SK-N-SH treated with all-trans-retinoic acid at 6 μM for 48 hours (cell line): Measurements from ENCODE around the gene VSIG10L.

ENCODE experiments used
- ATAC-seq: fragments of 200-7000 bp; cut with Tn5 transposase; 3 replicates; pipeline ENCODE4 v1.9.1; 2020; ENCODE audit warnings: mild to moderate bottlenecking, moderate library complexity
- ARNTL ChIP-seq: fragments of 450-650 bp; formaldehyde crosslinking; IDR thresholded peaks from 2 replicates; pipeline ENCODE4 v1.5.0; 2020; ENCODE audit warnings: low read depth, mild to moderate bottlenecking, moderate library complexity, borderline replicate concordance
- BACH2 ChIP-seq: fragments of 250-450 bp; sonication (Bioruptor Pico); IDR thresholded peaks from 2 replicates; pipeline ENCODE4 v1.9.0; 2021; ENCODE audit warnings: mild to moderate bottlenecking, borderline replicate concordance
- CREB5 ChIP-seq: fragments of 250-450 bp; sonication (Bioruptor Pico); IDR thresholded peaks from 2 replicates; pipeline ENCODE4 v1.5.1; 2020; ENCODE audit warnings: low read depth, mild to moderate bottlenecking, moderate library complexity
- CSDC2 ChIP-seq: fragments of 250-450 bp; sonication (Bioruptor Pico); IDR thresholded peaks from 2 replicates; pipeline ENCODE4 v1.5.0; 2020; ENCODE audit warnings: mild to moderate bottlenecking, moderate library complexity
- ESRRG ChIP-seq: fragments of 250-450 bp; sonication (Bioruptor Pico); IDR thresholded peaks from 2 replicates; pipeline ENCODE4 v1.6.1; 2021; ENCODE audit warnings: mild to moderate bottlenecking
- GLIS3 ChIP-seq: fragments of 250-450 bp; sonication (Bioruptor Pico); IDR thresholded peaks from 2 replicates; pipeline ENCODE4 v1.5.0; 2020; ENCODE audit warnings: mild to moderate bottlenecking, moderate library complexity
- ISL1 ChIP-seq: fragments of 250-450 bp; sonication (Bioruptor Pico); IDR thresholded peaks from 2 replicates; pipeline ENCODE4 v2.1.2; 2022; ENCODE audit warnings: mild to moderate bottlenecking, moderate library complexity
- OSR1 ChIP-seq: fragments of 250-450 bp; sonication (Bioruptor Pico); IDR thresholded peaks from 2 replicates; pipeline ENCODE4 v1.8.0; 2022; ENCODE audit warnings: moderate library complexity, mild to moderate bottlenecking, inconsistent platforms
- PATZ1 ChIP-seq: fragments of 250-450 bp; sonication (Bioruptor Pico); IDR thresholded peaks from 2 replicates; pipeline ENCODE4 v1.8.0; 2020; ENCODE audit warnings: mild to moderate bottlenecking, moderate library complexity, borderline replicate concordance
- POU6F1 ChIP-seq: fragments of 250-450 bp; sonication (Bioruptor Pico); IDR thresholded peaks from 2 replicates; pipeline ENCODE4 v1.8.0; 2021; ENCODE audit warnings: low read depth, mild to moderate bottlenecking, moderate library complexity, borderline replicate concordance
- PPARA ChIP-seq: fragments of 250-450 bp; sonication (Bioruptor Pico); IDR thresholded peaks from 2 replicates; pipeline ENCODE4 v1.5.0; 2020; ENCODE audit warnings: mild to moderate bottlenecking, borderline replicate concordance
- RARB ChIP-seq: fragments of 250-450 bp; sonication (Bioruptor Pico); IDR thresholded peaks from 2 replicates; pipeline ENCODE4 v1.8.0; 2021; ENCODE audit warnings: mild to moderate bottlenecking, moderate library complexity
- SNAI2 ChIP-seq: fragments of 250-450 bp; sonication (Bioruptor Pico); IDR thresholded peaks from 2 replicates; pipeline ENCODE4 v1.5.0; 2020; ENCODE audit warnings: mild to moderate bottlenecking, moderate library complexity
- TCF4 ChIP-seq: fragments of 250-450 bp; sonication (Bioruptor Pico); IDR thresholded peaks from 2 replicates; pipeline ENCODE4 v1.8.0; 2021; ENCODE audit warnings: mild to moderate bottlenecking, moderate library complexity, borderline replicate concordance
- TOX ChIP-seq: fragments of 250-450 bp; sonication (Bioruptor Pico); IDR thresholded peaks from 2 replicates; pipeline ENCODE4 v1.8.0; 2021; ENCODE audit warnings: mild to moderate bottlenecking, moderate library complexity, borderline replicate concordance
- TSHZ2 ChIP-seq: fragments of 250-450 bp; sonication (Bioruptor Pico); IDR thresholded peaks from 2 replicates; pipeline ENCODE4 v1.5.0; 2020; ENCODE audit warnings: mild to moderate bottlenecking, moderate library complexity
- ZC3H10 ChIP-seq: fragments of 250-450 bp; sonication (Bioruptor Pico); IDR thresholded peaks from 2 replicates; pipeline ENCODE4 v1.5.1; 2021; ENCODE audit warnings: mild to moderate bottlenecking, moderate library complexity
- ZFP3 ChIP-seq: fragments of 250-450 bp; sonication (Bioruptor Pico); IDR thresholded peaks from 2 replicates; pipeline ENCODE4 v1.5.0; 2020; ENCODE audit warnings: mild to moderate bottlenecking, moderate library complexity
- ZFP30 ChIP-seq: fragments of 450-650 bp; formaldehyde crosslinking; IDR thresholded peaks from 2 replicates; pipeline ENCODE4 v1.5.0; 2022; ENCODE audit warnings: mild to moderate bottlenecking, moderate library complexity
- ZNF565 ChIP-seq: fragments of 450-650 bp; formaldehyde crosslinking; conservative IDR thresholded peaks from 2 replicates; pipeline ENCODE4 v1.5.0; 2020; ENCODE audit warnings: low read depth, mild to moderate bottlenecking, moderate library complexity
- ZNF70 ChIP-seq: fragments of 450-650 bp; formaldehyde crosslinking; IDR thresholded peaks from 2 replicates; pipeline ENCODE4 v1.5.0; 2020; ENCODE audit warnings: mild to moderate bottlenecking, moderate library complexity
- ZNF8 ChIP-seq: fragments of 450-650 bp; formaldehyde crosslinking; IDR thresholded peaks from 2 replicates; pipeline ENCODE4 v1.5.0; 2020; ENCODE audit warnings: mild to moderate bottlenecking, moderate library complexity

The VSIG10L gene

DNA sequence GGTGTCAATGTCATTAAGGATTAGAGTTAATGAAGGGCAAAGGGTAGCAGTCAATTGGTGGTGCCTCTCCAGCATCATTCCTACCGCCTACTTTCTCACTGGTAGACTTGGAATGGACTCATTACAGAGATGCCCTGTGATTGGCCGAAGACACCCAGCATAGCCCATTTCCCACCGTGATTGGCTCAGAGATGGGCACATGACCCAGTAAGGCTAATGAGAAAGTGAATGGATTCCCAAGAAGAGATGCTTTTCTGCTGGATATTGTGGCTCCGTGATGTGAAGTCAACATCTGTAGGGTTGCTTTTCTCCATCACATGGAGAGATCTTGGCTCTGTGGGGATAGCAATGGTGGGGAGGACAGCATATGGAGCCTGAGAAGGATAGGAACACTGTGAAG is 11.6 kb downstream of the VSIG10L start:
- TF ChIP-seq ESRRG (no peak), ZC3H10 (CRISPR knock-in tag) (no peak), POU6F1 (CRISPR knock-in tag) (no peak), BACH2 (CRISPR knock-in tag) (no peak), TCF4 (CRISPR knock-in tag) (no peak), ZFP30 (CRISPR knock-in tag) (no peak), ZNF70 (CRISPR knock-in tag) (no peak), ZFP3 (no peak), ARNTL (CRISPR knock-in tag) (no peak), TSHZ2 (CRISPR knock-in tag) (no peak), RARB (CRISPR knock-in tag) (no peak), GLIS3 (CRISPR knock-in tag) (no peak), PPARA (no peak), ISL1 (CRISPR knock-in tag) (no peak), CREB5 (CRISPR knock-in tag) (no peak), TOX (CRISPR knock-in tag) (no peak), OSR1 (no peak)
- no peak for ATAC-seq

- no peak for ATAC-seq
Observed at GRCh38 chr19:51329411-51329810, 12.5 kb downstream of the VSIG10L start.

More at GRCh38 chr19:51329411-51329810, 12.5 kb downstream of the VSIG10L start:
- TF ChIP-seq ZC3H10 (CRISPR knock-in tag) = no peak
- no peak for TF ChIP-seq ZNF565
- no peak for TF ChIP-seq ISL1 (CRISPR knock-in tag)
- no peak for TF ChIP-seq ARNTL (CRISPR knock-in tag)
- TF ChIP-seq PPARA = no peak
- no peak for TF ChIP-seq SNAI2
- no peak for TF ChIP-seq CSDC2 (CRISPR knock-in tag)
- no peak for TF ChIP-seq TCF4 (CRISPR knock-in tag)
- no peak for TF ChIP-seq PATZ1 (CRISPR knock-in tag)
- TF ChIP-seq OSR1 = no peak
- no peak for TF ChIP-seq TSHZ2 (CRISPR knock-in tag)
- TF ChIP-seq ZNF8 = no peak
- no peak for TF ChIP-seq ZFP30 (CRISPR knock-in tag)
- no peak for TF ChIP-seq RARB (CRISPR knock-in tag)
- no peak for TF ChIP-seq POU6F1 (CRISPR knock-in tag)
- no peak for TF ChIP-seq TOX (CRISPR knock-in tag)
- TF ChIP-seq ZFP3 = no peak
- TF ChIP-seq ESRRG = no peak
- TF ChIP-seq GLIS3 (CRISPR knock-in tag) = no peak
